GM23338 (cell line): Measurements from ENCODE around the gene NEU1. TPM values are rescaled to one million over a fixed set of nuclear protein-coding genes. Genes with fewer than 3 reads are reported as not detected.
"Not testable (repeated sequence)": the region's sequence is repeated elsewhere in the genome, so short reads cannot be mapped to it uniquely, and the experiment has no call there.

ENCODE experiments used
- ATAC-seq: fragments of 200-7000 bp; cut with Tn5 transposase; 3 replicates; pipeline ENCODE4 v1.9.1; 2020
- DNase-seq: peaks from one replicate; pipeline ENCODE4 v3.0.0-alpha.2; 2015; ENCODE audit warnings: low spot score
- H2AFZ ChIP-seq: fragments of 200-600 bp; sonication (generic); 2 replicates; pipeline ENCODE4 v1.8.0; 2016; ENCODE audit warnings: antibody characterized with exemption, mild to moderate bottlenecking, moderate library complexity
- H3F3A ChIP-seq: fragments of 200-600 bp; sonication (generic); replicated peaks from 2 replicates; pipeline ENCODE4 v1.8.0; 2017; ENCODE audit warnings: antibody characterized with exemption, mixed run types, low read depth
- H3K27ac ChIP-seq: fragments of 200-600 bp; sonication (generic); 2 replicates; pipeline ENCODE4 v1.6.1; 2016; ENCODE audit warnings: low read depth
- H3K27me3 ChIP-seq: fragments of 200-600 bp; sonication (generic); 2 replicates; pipeline ENCODE4 v1.8.0; 2016; ENCODE audit warnings: mild to moderate bottlenecking, mixed run types, moderate library complexity; ENCODE audit not compliant: insufficient read depth
- H3K36me3 ChIP-seq: fragments of 200-600 bp; sonication (generic); 2 replicates; pipeline ENCODE4 v1.8.0; 2016; ENCODE audit warnings: mild to moderate bottlenecking; ENCODE audit not compliant: insufficient read depth
- H3K4me1 ChIP-seq: fragments of 200-600 bp; sonication (generic); 2 replicates; pipeline ENCODE4 v1.8.0; 2016; ENCODE audit warnings: mild to moderate bottlenecking, moderate library complexity; ENCODE audit not compliant: insufficient read depth
- H3K4me2 ChIP-seq: fragments of 200-600 bp; sonication (generic); 2 replicates; pipeline ENCODE4 v1.7.1; 2017; ENCODE audit warnings: mixed run types
- H3K4me3 ChIP-seq: fragments of 200-600 bp; sonication (generic); 2 replicates; pipeline ENCODE4 v1.6.1; 2016; ENCODE audit warnings: mixed run types
- H3K79me2 ChIP-seq: fragments of 200-600 bp; sonication (generic); replicated peaks from 2 replicates; pipeline ENCODE4 v1.8.0; 2017; ENCODE audit warnings: mild to moderate bottlenecking; ENCODE audit not compliant: insufficient read depth
- H3K9me2 ChIP-seq: fragments of 200-600 bp; sonication (generic); 2 replicates; pipeline ENCODE4 v1.8.0; 2017; ENCODE audit not compliant: insufficient read depth
- H4K20me1 ChIP-seq: fragments of 200-600 bp; sonication (generic); replicated peaks from 2 replicates; pipeline ENCODE4 v1.8.0; 2017; ENCODE audit warnings: mild to moderate bottlenecking; ENCODE audit not compliant: insufficient read depth
- H3K27ac Mint-ChIP-seq: 2 replicates; pipeline ENCODE4 v1.8.0; 2020; ENCODE audit warnings: inconsistent platforms, mild to moderate bottlenecking, moderate library complexity, mixed read lengths
- H3K27me3 Mint-ChIP-seq: 3 replicates; pipeline ENCODE4 v1.8.0; 2022; ENCODE audit warnings: low read depth, mild to moderate bottlenecking, moderate library complexity, mixed read lengths, inconsistent platforms; ENCODE audit not compliant: insufficient read depth, poor library complexity
- H3K36me3 Mint-ChIP-seq: 3 replicates; pipeline ENCODE4 v1.8.0; 2021; ENCODE audit warnings: low read depth, mild to moderate bottlenecking, inconsistent platforms, moderate library complexity, mixed read lengths
- H3K4me1 Mint-ChIP-seq: 3 replicates; pipeline ENCODE4 v1.8.0; 2020; ENCODE audit warnings: mild to moderate bottlenecking, inconsistent platforms, mixed read lengths
- H3K4me3 Mint-ChIP-seq: 3 replicates; pipeline ENCODE4 v1.8.0; 2021; ENCODE audit warnings: moderate library complexity, mild to moderate bottlenecking, inconsistent platforms, mixed read lengths
- H3K9me3 Mint-ChIP-seq: 3 replicates; pipeline ENCODE4 v1.8.0; 2020; ENCODE audit warnings: moderate library complexity, mild to moderate bottlenecking, inconsistent platforms, mixed read lengths
- CREB1 ChIP-seq: fragments of 250-450 bp; sonication (Bioruptor Pico); IDR thresholded peaks from 2 replicates; pipeline ENCODE4 v1.5.0; 2020; ENCODE audit warnings: low read depth, mild to moderate bottlenecking, moderate library complexity
- EZH2 ChIP-seq: fragments of 200-600 bp; sonication (generic); IDR thresholded peaks from one replicate; pipeline ENCODE4 v1.8.0; 2017; ENCODE audit warnings: antibody characterized with exemption, mild to moderate bottlenecking, low read depth; ENCODE audit not compliant: unreplicated experiment
- EZH2phosphoT487 ChIP-seq: fragments of 200-600 bp; sonication (generic); IDR thresholded peaks from one replicate; pipeline ENCODE4 v1.8.1; 2018; ENCODE audit warnings: antibody characterized with exemption; ENCODE audit not compliant: unreplicated experiment
- JUNB ChIP-seq: IDR thresholded peaks from one replicate; pipeline ENCODE4 v1.6.1; 2016; ENCODE audit warnings: antibody characterized with exemption; ENCODE audit not compliant: unreplicated experiment
- NANOG ChIP-seq: IDR thresholded peaks from 2 replicates; pipeline ENCODE4 v1.6.1; 2016; ENCODE audit warnings: antibody characterized with exemption, borderline replicate concordance
- POLR2AphosphoS5 ChIP-seq: IDR thresholded peaks from 2 replicates; pipeline ENCODE4 v1.6.1; 2016; ENCODE audit warnings: antibody characterized with exemption, low read depth
- ZNF114 ChIP-seq: fragments of 250-450 bp; sonication (Bioruptor Pico); IDR thresholded peaks from 2 replicates; pipeline ENCODE4 v1.5.0; 2020; ENCODE audit warnings: mild to moderate bottlenecking, moderate library complexity
- polyA plus RNA-seq: library from polyadenylated mRNA; unstranded; fragments of >200 nt; fragmentation: Nextera tagmentation; extraction: Ambion mirVana; gene quantifications from 2 replicates; pipeline ENCODE4 v1.2.1, GENCODE V29; 2016
- total RNA-seq: library from RNA; depleted of rRNA; stranded (reverse); fragments of >200 nt; shearing (Covaris generic); gene quantifications from 2 replicates; pipeline ENCODE4 v1.2.3, GENCODE V29; 2014
- TF ChIP-seq, protein P1 (sequence below): fragments of 250-450 bp; sonication (Bioruptor Pico); IDR thresholded peaks from 2 replicates; pipeline ENCODE4 v1.5.0; 2020; ENCODE audit warnings: mild to moderate bottlenecking, moderate library complexity

NEU1 gene
- total and polyA plus RNA-seq, 2 experiments from 2014 or later: 31.4 to 47.4 TPM

DNA sequence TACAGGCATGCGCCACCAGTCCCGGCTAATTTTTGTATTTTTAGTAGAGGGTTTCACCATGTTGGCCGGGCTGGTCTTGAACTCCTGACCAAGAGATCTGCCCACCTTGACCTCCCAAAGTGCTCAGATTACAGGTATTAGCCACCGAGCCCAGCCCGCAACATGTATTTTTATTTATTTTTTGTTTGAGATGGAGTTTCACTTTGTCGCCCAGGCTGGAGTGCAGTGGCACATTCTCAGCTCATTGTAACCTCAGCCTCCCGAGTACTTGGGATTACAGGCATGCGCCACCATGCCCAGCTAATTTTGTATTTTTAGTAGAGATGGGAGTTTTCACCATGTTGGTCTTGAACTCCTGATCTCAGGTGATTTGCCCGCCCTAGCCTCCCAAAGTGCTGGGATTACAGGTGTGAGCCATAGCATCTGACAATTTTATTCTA, 24.5 kb downstream of the NEU1 start:
- H2AFZ ChIP-seq, DNase-seq, H3K27ac Mint-ChIP-seq, H3K9me3 Mint-ChIP-seq, H3K27me3 ChIP-seq, H3K9me2 ChIP-seq, ATAC-seq: not testable (repeated sequence)
- Mint-ChIP-seq H3K4me1 (peaks cover 26% of the 10 kb centered on the region), H3K4me3 (peak overlapping the region; percentile 97), H3K36me3 (peaks cover 70% of the 10 kb centered on the region), H3K27me3 (peaks cover 24% of the 10 kb centered on the region)
- Histone ChIP-seq H3F3A (peaks cover 73% of the 10 kb centered on the region), H3K4me3 (peak overlapping the region; percentile 84), H3K4me1 (peaks cover 21% of the 10 kb centered on the region), H3K36me3 (peaks cover 50% of the 10 kb centered on the region), H3K79me2 (peaks cover 43% of the 10 kb centered on the region), H3K27ac (peak overlapping the region; percentile 83), H3K4me2 (peak overlapping the region; percentile 99), H4K20me1 (peaks cover 40% of the 10 kb centered on the region)
- 0 out of 2 replicates have a peak, but pooled peaks have one; percentile 8 for TF ChIP-seq POLR2AphosphoS5

DNA sequence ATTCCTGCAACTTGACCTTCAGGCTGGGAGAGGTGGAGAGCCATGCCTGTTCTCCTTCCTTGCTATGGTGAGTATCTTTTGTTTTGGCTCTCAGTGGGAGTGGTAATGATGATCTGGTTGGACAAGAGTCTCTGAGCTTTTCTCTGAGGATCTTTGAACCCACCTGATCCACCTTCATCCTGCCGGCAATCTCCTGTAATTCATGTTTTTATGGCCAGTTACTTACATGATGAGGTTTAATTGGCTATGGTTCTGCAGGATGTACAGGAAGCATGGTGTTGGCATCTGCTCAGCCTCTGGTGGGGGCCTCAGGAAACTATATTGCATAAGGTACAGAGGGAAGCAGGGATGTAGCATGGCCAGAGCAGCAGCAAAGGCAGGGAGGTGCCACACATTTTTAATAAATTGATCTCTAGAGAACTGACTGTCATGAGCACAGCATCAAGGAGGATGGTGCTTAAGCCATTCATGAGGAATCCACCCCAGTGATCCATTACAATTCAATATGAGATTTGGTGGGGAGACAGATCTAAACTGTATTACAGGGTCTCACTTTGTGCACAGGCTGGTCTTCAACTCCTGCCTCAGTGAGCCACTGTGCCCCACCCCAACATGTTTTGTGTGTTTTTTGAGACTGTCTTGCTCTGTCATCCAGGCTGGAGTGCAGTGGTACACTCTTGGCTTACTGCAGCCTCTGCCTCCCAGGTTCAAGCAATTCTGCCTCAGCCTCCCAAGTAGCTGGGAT, 25.1 kb downstream of the NEU1 start:
- peaks cover 76% of the 10 kb centered on the region for H3F3A ChIP-seq
- peak overlapping the region; percentile 98 for H3K27ac Mint-ChIP-seq
- no peaks in the 10 kb centered on the region for H3K27me3 ChIP-seq
- peaks cover 43% of the 10 kb centered on the region for H3K79me2 ChIP-seq
- peak; percentile 12 for TF ChIP-seq POLR2AphosphoS5
- TF ChIP-seq EZH2phosphoT487: no peak
- peaks cover 40% of the 10 kb centered on the region for H4K20me1 ChIP-seq
- H3K4me1 Mint-ChIP-seq: peaks cover 26% of the 10 kb centered on the region
- H3K4me3 ChIP-seq: peak overlapping the region; percentile 84
- DNase-seq (no peak), ATAC-seq (no peak)
- H3K9me2 ChIP-seq: no peaks in the 10 kb centered on the region
- H3K36me3 Mint-ChIP-seq: peaks cover 70% of the 10 kb centered on the region
- no peak overlapping the region for H2AFZ ChIP-seq
- H3K4me3 Mint-ChIP-seq: peak overlapping the region; percentile 97
- H3K27ac ChIP-seq: peak overlapping the region; percentile 83
- H3K4me2 ChIP-seq: peak overlapping the region; percentile 99
- peaks cover 7% of the 10 kb centered on the region; the same call in 1 of the 3 replicates for H3K9me3 Mint-ChIP-seq
- peaks cover 24% of the 10 kb centered on the region for H3K27me3 Mint-ChIP-seq
- H3K36me3 ChIP-seq: peaks cover 50% of the 10 kb centered on the region
- peaks cover 21% of the 10 kb centered on the region for H3K4me1 ChIP-seq

DNA sequence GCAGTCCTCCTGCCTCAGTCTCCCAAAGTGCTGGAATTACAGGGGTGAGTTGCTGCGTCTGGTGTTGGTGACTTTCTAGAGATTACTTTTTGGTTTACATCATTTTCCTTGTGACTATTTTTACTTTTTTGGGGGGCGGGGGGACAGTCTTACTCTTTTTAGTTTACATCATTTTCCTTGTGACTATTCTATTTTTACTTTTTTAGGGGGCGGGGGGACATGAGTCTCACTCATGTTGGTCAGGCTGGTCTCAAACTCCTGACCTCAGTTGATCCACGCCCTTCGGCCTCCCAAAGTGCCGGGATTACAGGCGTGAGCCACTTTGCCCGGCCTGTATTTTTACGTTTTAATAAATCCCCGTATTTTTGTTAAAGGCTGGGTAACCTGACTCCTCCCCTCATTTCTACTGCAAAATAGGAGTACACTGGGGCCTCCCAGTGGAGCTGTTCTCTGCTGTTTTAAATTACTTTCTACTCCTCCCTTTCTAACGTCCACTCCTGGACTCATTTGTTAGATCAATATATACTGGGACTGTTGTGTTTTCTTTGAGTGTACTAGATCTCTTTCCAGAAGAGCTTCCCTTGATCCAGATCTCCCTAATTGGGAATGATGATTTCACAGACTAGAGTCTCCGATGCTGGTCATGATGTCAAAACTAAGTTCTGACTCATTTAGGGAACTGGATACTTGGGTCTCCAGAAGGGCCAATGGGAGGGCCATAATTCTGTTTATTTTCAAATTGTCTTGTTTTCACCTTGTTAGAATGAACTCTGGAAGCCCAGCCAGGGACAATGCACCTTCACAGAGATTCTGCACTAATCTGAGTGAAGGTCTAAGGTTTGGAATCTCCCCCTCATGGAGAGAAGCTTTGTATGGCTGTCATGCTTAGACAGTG, 25.9 kb downstream of the NEU1 start:
- no peak for ATAC-seq
- H4K20me1 ChIP-seq: peaks cover 40% of the 10 kb centered on the region
- TF ChIP-seq, protein P1, sequence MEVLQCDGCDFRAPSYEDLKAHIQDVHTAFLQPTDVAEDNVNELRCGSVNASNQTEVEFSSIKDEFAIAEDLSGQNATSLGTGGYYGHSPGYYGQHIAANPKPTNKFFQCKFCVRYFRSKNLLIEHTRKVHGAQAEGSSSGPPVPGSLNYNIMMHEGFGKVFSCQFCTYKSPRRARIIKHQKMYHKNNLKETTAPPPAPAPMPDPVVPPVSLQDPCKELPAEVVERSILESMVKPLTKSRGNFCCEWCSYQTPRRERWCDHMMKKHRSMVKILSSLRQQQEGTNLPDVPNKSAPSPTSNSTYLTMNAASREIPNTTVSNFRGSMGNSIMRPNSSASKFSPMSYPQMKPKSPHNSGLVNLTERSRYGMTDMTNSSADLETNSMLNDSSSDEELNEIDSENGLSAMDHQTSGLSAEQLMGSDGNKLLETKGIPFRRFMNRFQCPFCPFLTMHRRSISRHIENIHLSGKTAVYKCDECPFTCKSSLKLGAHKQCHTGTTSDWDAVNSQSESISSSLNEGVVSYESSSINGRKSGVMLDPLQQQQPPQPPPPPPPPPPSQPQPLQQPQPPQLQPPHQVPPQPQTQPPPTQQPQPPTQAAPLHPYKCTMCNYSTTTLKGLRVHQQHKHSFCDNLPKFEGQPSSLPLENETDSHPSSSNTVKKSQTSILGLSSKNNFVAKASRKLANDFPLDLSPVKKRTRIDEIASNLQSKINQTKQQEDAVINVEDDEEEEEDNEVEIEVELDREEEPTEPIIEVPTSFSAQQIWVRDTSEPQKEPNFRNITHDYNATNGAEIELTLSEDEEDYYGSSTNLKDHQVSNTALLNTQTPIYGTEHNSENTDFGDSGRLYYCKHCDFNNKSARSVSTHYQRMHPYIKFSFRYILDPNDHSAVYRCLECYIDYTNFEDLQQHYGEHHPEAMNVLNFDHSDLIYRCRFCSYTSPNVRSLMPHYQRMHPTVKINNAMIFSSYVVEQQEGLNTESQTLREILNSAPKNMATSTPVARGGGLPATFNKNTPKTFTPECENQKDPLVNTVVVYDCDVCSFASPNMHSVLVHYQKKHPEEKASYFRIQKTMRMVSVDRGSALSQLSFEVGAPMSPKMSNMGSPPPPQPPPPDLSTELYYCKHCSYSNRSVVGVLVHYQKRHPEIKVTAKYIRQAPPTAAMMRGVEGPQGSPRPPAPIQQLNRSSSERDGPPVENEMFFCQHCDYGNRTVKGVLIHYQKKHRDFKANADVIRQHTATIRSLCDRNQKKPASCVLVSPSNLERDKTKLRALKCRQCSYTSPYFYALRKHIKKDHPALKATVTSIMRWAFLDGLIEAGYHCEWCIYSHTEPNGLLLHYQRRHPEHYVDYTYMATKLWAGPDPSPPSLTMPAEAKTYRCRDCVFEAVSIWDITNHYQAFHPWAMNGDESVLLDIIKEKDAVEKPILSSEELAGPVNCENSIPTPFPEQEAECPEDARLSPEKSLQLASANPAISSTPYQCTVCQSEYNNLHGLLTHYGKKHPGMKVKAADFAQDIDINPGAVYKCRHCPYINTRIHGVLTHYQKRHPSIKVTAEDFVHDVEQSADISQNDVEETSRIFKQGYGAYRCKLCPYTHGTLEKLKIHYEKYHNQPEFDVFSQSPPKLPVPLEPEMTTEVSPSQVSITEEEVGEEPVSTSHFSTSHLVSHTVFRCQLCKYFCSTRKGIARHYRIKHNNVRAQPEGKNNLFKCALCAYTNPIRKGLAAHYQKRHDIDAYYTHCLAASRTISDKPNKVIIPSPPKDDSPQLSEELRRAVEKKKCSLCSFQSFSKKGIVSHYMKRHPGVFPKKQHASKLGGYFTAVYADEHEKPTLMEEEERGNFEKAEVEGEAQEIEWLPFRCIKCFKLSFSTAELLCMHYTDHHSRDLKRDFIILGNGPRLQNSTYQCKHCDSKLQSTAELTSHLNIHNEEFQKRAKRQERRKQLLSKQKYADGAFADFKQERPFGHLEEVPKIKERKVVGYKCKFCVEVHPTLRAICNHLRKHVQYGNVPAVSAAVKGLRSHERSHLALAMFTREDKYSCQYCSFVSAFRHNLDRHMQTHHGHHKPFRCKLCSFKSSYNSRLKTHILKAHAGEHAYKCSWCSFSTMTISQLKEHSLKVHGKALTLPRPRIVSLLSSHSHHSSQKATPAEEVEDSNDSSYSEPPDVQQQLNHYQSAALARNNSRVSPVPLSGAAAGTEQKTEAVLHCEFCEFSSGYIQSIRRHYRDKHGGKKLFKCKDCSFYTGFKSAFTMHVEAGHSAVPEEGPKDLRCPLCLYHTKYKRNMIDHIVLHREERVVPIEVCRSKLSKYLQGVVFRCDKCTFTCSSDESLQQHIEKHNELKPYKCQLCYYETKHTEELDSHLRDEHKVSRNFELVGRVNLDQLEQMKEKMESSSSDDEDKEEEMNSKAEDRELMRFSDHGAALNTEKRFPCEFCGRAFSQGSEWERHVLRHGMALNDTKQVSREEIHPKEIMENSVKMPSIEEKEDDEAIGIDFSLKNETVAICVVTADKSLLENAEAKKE (CRISPR knock-in tag): no peak
- TF ChIP-seq ZNF114 (CRISPR knock-in tag) (no peak), JUNB (no peak), EZH2 (no peak), POLR2AphosphoS5 (no peak), NANOG (no peak), CREB1 (CRISPR knock-in tag) (no peak)

More for the DNA sequence above, 25.9 kb downstream of the NEU1 start:
- Mint-ChIP-seq H3K27ac (peak overlapping the region; percentile 98), H3K36me3 (peaks cover 70% of the 10 kb centered on the region), H3K4me1 (peaks cover 26% of the 10 kb centered on the region), H3K4me3 (peak overlapping the region; percentile 97), H3K27me3 (peaks cover 24% of the 10 kb centered on the region), H3K9me3 (peaks cover 7% of the 10 kb centered on the region; the same call in 1 of the 3 replicates)
- Histone ChIP-seq H3K27me3 (no peaks in the 10 kb centered on the region), H3K79me2 (peaks cover 46% of the 10 kb centered on the region), H3K4me1 (peaks cover 21% of the 10 kb centered on the region), H3K27ac (peak overlapping the region; percentile 83), H3K4me3 (peak overlapping the region; percentile 84), H3F3A (peaks cover 71% of the 10 kb centered on the region), H3K9me2 (no peaks in the 10 kb centered on the region), H3K4me2 (peak overlapping the region; percentile 99), H2AFZ (no peak overlapping the region), H3K36me3 (peaks cover 50% of the 10 kb centered on the region)
- no peak for DNase-seq
